Stimulated activated CD8-positive, alpha-beta memory T cell treated with anti-CD3 and anti-CD28 coated beads, Interleukin-4, amount 100 ng/mL, for 24 hours (primary cell): ENCODE data around the gene KIF3C.
"Not testable (repeated sequence)": the region's sequence is repeated elsewhere in the genome, so short reads cannot be mapped to it uniquely, and the experiment has no call there.

ENCODE experiments used
- DNase-seq: peaks from one replicate; pipeline ENCODE4 v3.0.0-alpha.2; 2020; ENCODE audit warnings: low read depth

The KIF3C gene

DNA sequence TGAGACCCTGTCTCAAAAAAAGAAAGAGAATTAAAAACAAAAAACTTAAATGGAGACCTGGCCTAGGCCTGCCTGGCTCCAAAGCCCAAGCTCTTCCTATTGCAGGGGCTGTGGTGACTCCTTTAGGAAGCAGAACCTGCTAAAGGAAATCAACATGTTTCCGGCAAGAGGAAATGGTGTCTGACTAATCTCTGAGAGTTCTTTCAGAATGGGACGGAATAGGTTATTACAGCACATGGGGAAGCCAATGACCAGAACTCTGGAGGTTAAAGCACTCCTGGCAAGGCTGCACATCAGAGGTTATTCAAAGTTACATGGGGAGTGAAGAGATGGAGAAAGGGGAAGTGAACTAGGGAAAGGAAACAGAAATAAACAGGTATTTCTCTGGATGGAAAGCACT is 21.4 kb downstream of the KIF3C start:
- DNase-seq = no peak

GRCh38 chr2:25960396-25960795 is 21.9 kb downstream of the KIF3C start:
- no peak for DNase-seq

DNA sequence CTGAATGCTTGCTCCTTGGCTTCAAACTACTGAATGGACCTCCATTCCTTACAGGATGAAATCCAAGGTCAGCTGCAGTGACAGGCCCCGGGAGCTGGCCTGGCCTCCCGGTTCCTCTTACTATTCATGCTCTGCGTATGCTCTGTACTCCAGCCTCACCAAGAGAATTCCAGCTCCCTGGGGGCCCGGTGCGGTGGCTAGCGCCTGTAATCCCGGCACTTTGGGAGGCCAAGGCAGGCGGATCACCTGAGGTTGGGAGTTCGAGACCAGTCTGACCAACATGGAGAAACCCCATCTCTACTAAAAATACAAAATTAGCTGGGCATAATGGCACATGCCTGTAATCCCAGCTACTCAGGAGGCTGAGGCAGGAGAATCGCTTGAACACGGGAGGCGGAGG is 23.7 kb downstream of the KIF3C start:
- DNase-seq = not testable (repeated sequence)

DNA sequence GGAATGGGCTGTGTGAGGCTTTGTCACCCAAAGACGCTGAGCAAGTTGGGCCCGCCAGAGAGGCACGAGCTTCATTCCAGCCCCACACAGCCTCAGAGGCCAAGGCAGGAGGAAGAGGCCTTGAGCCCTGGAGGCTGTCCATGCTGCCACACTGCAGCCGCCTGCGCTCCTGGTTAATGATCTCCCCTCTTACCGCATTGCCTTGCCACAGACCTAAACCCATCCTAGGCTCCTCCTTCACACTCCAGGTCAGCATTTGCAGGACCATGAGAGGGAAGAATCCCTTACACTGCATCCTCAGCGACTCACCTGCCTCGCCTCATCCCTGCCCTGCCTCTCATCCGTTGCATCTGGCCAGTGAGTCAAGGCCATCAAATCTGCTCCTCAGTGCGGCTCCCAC is 24.6 kb downstream of the KIF3C start:
- no peak for DNase-seq

GRCh38 chr2:25955869-25956535 is 26.3 kb downstream of the KIF3C start:
- DNase-seq = no peak

DNA sequence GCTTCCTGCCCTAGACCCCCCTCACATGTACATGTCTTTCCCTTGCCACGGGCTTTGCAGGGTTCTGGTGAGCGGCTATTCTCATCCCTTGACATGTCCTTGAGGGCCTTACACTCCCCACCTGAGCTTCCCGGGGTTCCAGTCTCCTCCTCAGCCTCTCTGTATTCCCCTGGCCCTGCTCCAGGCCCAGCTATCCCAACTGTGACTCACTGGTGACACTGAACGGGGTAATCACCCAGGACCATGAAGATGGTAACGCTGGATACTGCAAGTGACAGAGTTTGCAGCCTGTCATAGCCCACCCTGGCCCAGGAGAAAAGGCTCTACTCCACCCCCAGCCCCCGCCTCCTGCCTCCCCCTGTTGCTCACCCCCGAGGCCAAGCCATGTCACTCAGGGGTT is 27.3 kb downstream of the KIF3C start:
- DNase-seq = no peak

GRCh38 chr2:25954199-25954752 is 28.0 kb downstream of the KIF3C start:
- no peak for DNase-seq

DNA sequence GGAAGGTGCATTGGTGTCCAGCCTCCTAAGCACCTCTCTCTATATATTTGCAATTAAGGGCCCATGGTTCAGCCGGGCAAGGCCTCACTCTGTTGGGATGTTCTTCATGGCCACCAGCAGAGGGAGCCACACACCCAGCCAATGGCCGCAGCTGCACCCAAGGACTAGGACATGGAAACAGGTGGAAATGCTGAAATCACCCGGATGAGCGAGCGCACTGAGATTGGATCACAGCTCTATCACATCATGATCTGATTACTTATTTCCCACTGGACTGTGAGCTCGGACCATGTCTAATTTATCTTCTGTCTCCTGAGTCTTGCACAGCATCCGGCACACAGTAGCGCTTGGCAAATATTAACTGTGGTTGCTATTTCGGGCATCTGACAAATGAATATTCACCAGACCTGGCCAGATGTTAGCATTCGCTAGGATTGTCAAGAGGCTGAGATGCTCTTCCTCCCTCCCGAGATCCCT is 31.2 kb downstream of the KIF3C start:
- peak; percentile 50 for DNase-seq

- DNase-seq = no peak
Measured at GRCh38 chr2:25948437-25948836, 33.9 kb downstream of the KIF3C start.

GRCh38 chr2:25941042-25941441 is 41.3 kb downstream of the KIF3C start:
- no peak for DNase-seq

- no peak for DNase-seq
Measured at GRCh38 chr2:25939257-25939668, 43.0 kb downstream of the KIF3C start.

- DNase-seq = no peak
Measured at GRCh38 chr2:25938345-25938744, 44.0 kb downstream of the KIF3C start.

GRCh38 chr2:25936889-25937545 is 45.3 kb downstream of the KIF3C start:
- no peak for DNase-seq

- DNase-seq = no peak
Measured at GRCh38 chr2:25933622-25934021, 48.7 kb downstream of the KIF3C start.

DNA sequence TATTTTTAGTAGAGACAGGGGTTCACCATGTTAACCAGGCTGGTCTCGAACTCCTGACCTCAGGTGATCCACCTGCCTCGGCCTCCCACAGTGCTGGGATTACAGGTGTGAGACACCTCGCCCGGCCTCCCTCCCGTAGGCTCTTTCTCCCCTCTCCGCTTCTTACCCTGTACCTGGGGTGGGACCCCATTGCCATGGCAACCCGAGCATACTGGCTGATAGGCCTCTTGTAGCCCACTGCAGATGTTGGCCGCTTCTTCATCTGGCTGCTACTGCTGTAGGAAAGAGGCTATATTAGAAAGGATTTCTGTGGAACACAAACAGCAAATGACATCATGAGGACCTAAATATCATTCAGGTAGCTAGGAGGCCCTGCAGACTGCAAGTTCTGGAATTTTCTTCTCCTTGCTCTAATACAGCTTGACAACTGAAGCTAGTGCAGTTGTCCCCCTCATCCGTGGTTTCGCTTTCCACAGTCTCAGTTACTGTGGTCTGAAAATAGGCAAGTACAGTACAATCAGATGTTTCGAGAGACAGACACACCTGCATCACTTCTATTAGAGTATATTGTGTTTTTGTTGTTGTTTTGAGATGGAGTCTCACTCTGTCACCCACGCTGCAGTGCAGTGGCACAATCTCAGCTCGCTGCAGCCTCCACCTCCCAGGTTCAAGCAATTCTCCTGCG is 52.4 kb downstream of the KIF3C start:
- no peak for DNase-seq

- no peak for DNase-seq
Measured at GRCh38 chr2:25928668-25929067, 53.6 kb downstream of the KIF3C start.

DNA sequence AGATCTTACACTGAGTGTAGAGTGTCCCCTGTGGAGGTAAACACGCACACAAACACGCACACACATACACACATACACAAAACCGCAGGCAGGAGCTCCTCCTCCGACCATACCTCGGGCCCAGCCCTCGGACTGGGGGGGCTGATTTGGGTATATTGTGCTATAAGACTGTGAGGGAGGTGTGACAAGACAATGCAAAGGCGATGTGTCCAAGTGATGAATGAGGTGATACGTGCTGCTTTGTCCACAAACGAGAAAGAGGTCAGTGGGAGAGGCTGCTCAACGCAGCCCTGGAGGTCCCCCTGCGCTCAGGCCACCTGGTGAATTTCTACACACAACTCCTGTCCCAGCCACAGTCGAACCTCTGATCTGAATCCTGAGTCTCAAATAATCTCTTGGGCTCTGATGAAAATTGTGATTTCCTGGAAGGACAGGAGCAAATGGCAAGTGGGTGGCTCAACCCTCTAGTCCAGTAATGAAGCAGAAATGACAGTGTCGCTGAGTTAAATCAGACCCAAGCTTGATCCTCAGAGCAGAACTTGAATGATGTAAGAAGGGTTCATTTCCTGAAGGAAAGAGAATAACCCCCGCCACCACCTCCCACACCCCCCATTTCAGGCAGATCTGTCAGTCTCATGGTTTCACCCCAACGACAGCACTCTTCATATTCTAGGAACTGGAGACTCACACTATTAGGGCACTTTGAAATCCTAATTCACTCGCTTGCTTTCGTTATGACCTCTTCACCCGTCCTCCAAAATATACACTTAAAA is 55.1 kb downstream of the KIF3C start:
- no peak for DNase-seq

GRCh38 chr2:25922501-25922900 is 59.8 kb downstream of the KIF3C start:
- no peak for DNase-seq

DNA sequence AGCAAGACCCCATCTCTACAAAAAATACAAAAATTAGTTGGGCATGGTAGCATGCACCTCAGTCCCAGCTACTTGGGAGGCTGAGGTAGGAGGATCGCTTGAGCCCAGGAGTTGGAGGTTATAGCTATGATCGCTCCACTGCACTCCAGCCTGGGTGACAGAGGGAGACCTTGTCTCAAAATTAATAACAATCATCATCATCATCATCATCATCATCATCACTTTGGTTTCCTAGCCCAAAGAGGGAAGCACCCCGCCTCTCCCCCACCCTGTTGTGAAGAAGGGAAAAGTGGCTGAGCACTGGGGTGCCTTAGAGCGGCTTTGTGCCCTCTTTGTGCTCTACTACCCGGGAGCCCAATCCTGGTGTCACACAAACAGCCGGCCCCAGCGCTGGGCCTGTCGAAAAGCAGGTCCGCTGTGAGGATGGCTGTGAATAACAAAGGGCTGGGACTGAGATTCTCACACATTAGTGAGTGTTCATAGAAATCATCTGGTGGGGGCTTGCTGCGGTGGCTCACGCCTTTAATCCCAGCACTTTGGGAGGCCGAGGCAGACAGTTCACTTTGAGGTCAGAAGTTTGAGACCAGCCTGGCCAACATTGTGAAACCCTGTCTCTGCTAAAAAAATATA is 61.4 kb downstream of the KIF3C start:
- DNase-seq = no peak

DNA sequence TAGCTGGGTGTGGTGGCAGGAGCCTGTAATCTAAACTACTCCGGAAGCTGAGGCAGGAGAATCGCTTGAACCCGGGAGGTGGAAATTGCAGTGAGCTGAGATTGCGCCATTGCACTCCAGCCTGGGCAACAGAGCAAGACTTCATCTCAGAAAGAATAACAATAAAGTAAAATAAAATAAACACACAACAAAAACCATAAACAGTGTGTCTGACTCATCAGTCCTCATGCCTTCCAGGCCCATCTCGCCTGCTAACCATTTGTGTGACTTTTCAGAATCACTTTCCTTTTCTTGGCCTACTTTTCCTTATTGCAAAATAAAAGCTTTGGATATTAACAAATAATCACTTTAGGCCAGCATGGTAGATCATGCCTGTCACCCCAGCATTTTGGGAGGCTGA is 62.0 kb downstream of the KIF3C start:
- DNase-seq = no peak

- DNase-seq = no peak
Measured at GRCh38 chr2:25917832-25918231, 64.5 kb downstream of the KIF3C start.

DNA sequence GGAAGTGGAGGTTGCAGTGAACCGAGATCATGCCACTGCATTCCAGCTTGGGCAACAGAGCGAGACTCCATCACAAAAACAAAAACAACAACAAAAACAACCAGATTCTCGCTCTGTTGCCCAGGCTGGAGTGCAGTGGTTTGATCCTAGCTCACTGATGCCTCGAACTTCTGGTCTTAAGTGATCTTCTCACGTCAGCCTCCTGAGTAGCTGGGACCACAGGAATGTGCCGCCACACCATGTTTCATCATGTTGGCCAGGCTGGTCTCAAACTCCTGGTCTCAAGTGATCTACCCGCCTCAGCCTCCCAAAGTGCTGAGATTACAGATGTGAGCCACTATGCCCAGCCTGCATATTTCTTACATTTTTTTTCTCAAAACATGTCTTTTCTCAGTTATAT is 64.9 kb downstream of the KIF3C start:
- not testable (repeated sequence) for DNase-seq
